ENCODE data around the gene P2RY6. TPM values are rescaled to one million over a fixed set of nuclear protein-coding genes. Genes with fewer than 3 reads are reported as not detected.

P2RY6 gene
- total RNA-seq, 1 experiment from 2014 or later: 0.15 TPM

GRCh38 chr11:73284106-73284505, 12.0 kb downstream of the P2RY6 start:
- BruUV-seq (replicated peaks): no TSS peak
- H3K4me1 ChIP-seq (ENCODE audit: control insufficient read depth in 1 of 2, insufficient read depth in 2 of 2, low read length in 2 of 2): peaks cover 1 to 7% of the 10 kb centered on the region in 2 experiments; a peak in 2 of 4 replicates
- POLR2A ChIA-PET: no interaction called here
- H3K4me2 ChIP-seq (ENCODE audit: low read length): no peak overlapping the region
- RAD21 ChIA-PET (ENCODE audit: low non-redundant PET in 1 of 2, low total read pairs in 2 of 2, uncharacterized antibody in 2 of 2, unreplicated experiment in 2 of 2): no interaction called here
- H2AFZ ChIP-seq (ENCODE audit: low read depth, low read length, poor library complexity, severe bottlenecking): no peak overlapping the region
- no peaks in the 10 kb centered on the region for H3K9me3 ChIP-seq (ENCODE audit: control insufficient read depth in 1 of 2, insufficient read depth in 1 of 2, low read depth in 1 of 2, low read length in 2 of 2)
- no peaks in the 10 kb centered on the region for H3K79me2 ChIP-seq (ENCODE audit: insufficient read depth, low read length)
- no peaks in the 10 kb centered on the region for H3K36me3 ChIP-seq (ENCODE audit: control insufficient read depth in 1 of 2, insufficient read depth in 2 of 2, low read length in 2 of 2)
- H3K27me3 ChIP-seq (ENCODE audit: insufficient read depth, low read length): 0 out of 2 replicates have a peak, but pooled peaks cover 2% of the 10 kb centered on the region
- ATAC-seq (no peak), DNase-seq (ENCODE audit: low read depth, low spot score) (no peak)
- H3K4me3 ChIP-seq (replicated peaks in 1 of 2; ENCODE audit: low read depth in 1 of 2, low read length in 2 of 2): no peak overlapping the region
- CTCF ChIA-PET: no interaction called here
- no peaks in the 10 kb centered on the region for H3K9me2 ChIP-seq (ENCODE audit: insufficient read depth)
- TF ChIP-seq ZNF274 (IDR thresholded peaks at IDR 0.05; ENCODE audit: low read depth, low read length): no peak
- TF ChIP-seq CEBPB (IDR thresholded peaks at IDR 0.05; ENCODE audit: low read depth): no peak
- no peak for TF ChIP-seq ATF3 (IDR thresholded peaks at IDR 0.05)
- no peak for TF ChIP-seq RAD21 (IDR thresholded peaks at IDR 0.05; ENCODE audit: low read depth)
- H4K20me1 ChIP-seq (ENCODE audit: insufficient read depth): no peaks in the 10 kb centered on the region
- no peak overlapping the region for H3K27ac ChIP-seq (ENCODE audit: low read depth, low read length)
- intact Hi-C loops (cut with micrococcal nuclease): no loop called here
- H3K9ac ChIP-seq (ENCODE audit: low read length): no peak overlapping the region

GRCh38 chr11:73285721-73286120, 13.6 kb downstream of the P2RY6 start:
- 0 out of 2 replicates have a peak, but pooled peaks cover 2% of the 10 kb centered on the region for H3K27me3 ChIP-seq (ENCODE audit: insufficient read depth, low read length)
- DNase-seq (ENCODE audit: low read depth, low spot score) (no peak), ATAC-seq (no peak)
- no peaks in the 10 kb centered on the region for H3K9me3 ChIP-seq (ENCODE audit: control insufficient read depth in 1 of 2, insufficient read depth in 1 of 2, low read depth in 1 of 2, low read length in 2 of 2)
- no peak overlapping the region for H3K27ac ChIP-seq (ENCODE audit: low read depth, low read length)
- intact Hi-C loops (cut with micrococcal nuclease): no loop called here
- ChIA-PET POLR2A (no interaction called here), RAD21 (ENCODE audit: low non-redundant PET in 1 of 2, low total read pairs in 2 of 2, uncharacterized antibody in 2 of 2, unreplicated experiment in 2 of 2) (no interaction called here), CTCF (no interaction called here)
- no peak overlapping the region for H2AFZ ChIP-seq (ENCODE audit: low read depth, low read length, poor library complexity, severe bottlenecking)
- H3K79me2 ChIP-seq (ENCODE audit: insufficient read depth, low read length): no peaks in the 10 kb centered on the region
- H3K9ac ChIP-seq (ENCODE audit: low read length): no peak overlapping the region
- H3K9me2 ChIP-seq (ENCODE audit: insufficient read depth): no peaks in the 10 kb centered on the region
- H3K4me1 ChIP-seq (ENCODE audit: control insufficient read depth in 1 of 2, insufficient read depth in 2 of 2, low read length in 2 of 2): peaks cover 4 to 11% of the 10 kb centered on the region in 2 experiments; a peak in 2 of 4 replicates
- no TSS peak for BruUV-seq (replicated peaks)
- H3K4me3 ChIP-seq (replicated peaks in 1 of 2; ENCODE audit: low read depth in 1 of 2, low read length in 2 of 2): no peak overlapping the region
- no peaks in the 10 kb centered on the region for H4K20me1 ChIP-seq (ENCODE audit: insufficient read depth)
- no peak overlapping the region for H3K4me2 ChIP-seq (ENCODE audit: low read length)
- H3K36me3 ChIP-seq (ENCODE audit: control insufficient read depth in 1 of 2, insufficient read depth in 2 of 2, low read length in 2 of 2): no peaks in the 10 kb centered on the region
- TF ChIP-seq REST (IDR thresholded peaks at IDR 0.05; ENCODE audit: low read depth) (no peak), POLR2A (IDR thresholded peaks at IDR 0.05; ENCODE audit: borderline replicate concordance, extremely low read depth, insufficient read depth, insufficient read length) (no peak), ATF3 (IDR thresholded peaks at IDR 0.05) (no peak), MAX (IDR thresholded peaks at IDR 0.05) (no peak), CBX3 (IDR thresholded peaks at IDR 0.05; ENCODE audit: low read depth) (no peak), ZBTB33 (IDR thresholded peaks at IDR 0.05; ENCODE audit: extremely low read depth, insufficient replicate concordance, low read length) (no peak), POLR2AphosphoS5 (IDR thresholded peaks at IDR 0.05; ENCODE audit: low read depth, low read length) (no peak), EZH2 (IDR thresholded peaks at IDR 0.05) (no peak), YY1 (IDR thresholded peaks at IDR 0.05; ENCODE audit: extremely low read depth, insufficient replicate concordance, low read depth, low read length) (no peak), TCF7L2 (IDR thresholded peaks at IDR 0.05; ENCODE audit: borderline replicate concordance, extremely low read depth, insufficient read depth, insufficient read length) (no peak), JUND (IDR thresholded peaks at IDR 0.05) (no peak), ZFX (IDR thresholded peaks at IDR 0.05) (no peak)

Measured in HCT116 (cell line).